ENCODE results near the gene MARCKS.
A peak's percentile ranks its signal among the peaks of the same experiment; 100 is the strongest.
"Not testable (repeated sequence)": the region's sequence is repeated elsewhere in the genome, so short reads cannot be mapped to it uniquely, and the experiment has no call there.

MARCKS gene

GRCh38 chr6:113884011-113884410 lies 26.9 kb downstream of the MARCKS start:
- no peak for DNase-seq (ENCODE audit: low spot score)

- DNase-seq (ENCODE audit: low spot score), result no peak
Observed at GRCh38 chr6:113886512-113886911, 29.4 kb downstream of the MARCKS start.

- no peak for DNase-seq (ENCODE audit: low spot score)
Observed at GRCh38 chr6:113888493-113888892, 31.3 kb downstream of the MARCKS start.

DNA sequence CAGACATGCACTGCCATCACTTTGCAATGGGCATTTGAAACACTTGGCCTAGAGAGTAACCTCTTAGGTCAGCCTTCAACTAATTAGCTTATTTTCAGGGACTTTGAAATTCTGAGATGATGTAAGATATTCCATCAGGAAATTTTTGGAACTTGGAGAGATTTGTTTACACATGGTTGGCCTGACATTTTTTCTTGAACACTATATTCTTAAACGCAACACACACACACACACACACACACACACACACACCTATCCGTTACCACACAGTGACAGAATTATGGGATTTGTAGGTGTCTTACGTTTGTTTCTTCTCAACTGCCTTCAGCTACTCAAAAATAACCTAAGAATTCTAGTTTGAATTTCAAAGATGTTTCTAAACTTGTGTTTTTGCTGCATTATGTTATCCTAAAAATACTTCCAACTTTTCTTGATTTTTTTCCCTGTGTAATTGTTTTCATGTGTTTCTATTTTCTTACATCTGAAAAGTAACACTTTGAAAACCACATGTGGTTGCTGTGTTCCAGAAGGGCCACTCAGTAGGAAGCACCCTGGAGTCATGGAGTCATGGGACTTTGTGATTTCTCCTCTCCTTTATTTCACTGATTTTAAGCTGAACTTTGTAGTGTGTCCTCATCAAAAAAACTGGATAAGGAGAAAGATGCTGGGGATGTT lies 31.9 kb downstream of the MARCKS start:
- no peak for DNase-seq (ENCODE audit: low spot score)

DNA sequence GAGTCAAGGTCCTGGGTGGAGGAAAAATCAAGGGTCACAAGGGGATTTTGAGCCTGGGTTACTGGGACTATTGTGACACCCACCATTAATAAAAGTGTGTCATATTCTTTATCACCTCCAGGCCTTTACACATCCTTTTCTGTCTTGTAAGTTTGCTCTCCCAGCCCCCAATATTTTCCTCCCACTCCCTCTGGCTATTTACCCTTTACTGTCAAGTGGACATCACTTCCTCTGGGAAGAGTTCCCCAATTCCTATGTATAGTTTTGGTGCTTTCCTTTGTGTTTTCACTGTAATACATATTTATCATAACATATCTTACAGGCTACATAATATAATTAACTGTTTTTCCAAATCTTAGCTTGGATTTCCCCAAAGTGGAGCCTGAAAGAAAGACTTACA lies 36.3 kb downstream of the MARCKS start:
- no peak for DNase-seq (ENCODE audit: low spot score)

DNA sequence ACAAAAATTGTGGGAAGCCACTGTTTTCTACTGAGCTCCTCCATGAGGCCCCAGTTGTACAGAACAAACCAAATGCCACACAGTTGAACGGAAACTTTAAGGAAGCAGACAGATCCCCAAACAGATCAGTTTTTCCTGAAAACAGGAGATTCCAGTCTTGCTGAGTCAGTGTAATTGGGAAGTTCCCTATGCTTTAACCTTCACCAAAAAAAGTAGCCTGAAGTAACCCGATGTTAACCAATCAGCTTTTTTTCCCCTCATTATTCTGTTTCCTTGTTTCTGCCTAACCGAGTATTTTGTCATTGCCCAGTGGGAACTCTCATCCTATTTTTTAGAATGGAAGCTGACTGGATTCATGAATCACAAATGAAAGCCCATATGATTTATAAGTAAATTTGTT lies 36.7 kb downstream of the MARCKS start:
- DNase-seq (ENCODE audit: low spot score), result no peak

- no peak for DNase-seq (ENCODE audit: low spot score)
Observed at GRCh38 chr6:113894712-113895674, 37.8 kb downstream of the MARCKS start.

- DNase-seq (ENCODE audit: low spot score), result no peak
Observed at GRCh38 chr6:113901482-113901881, 44.3 kb downstream of the MARCKS start.

DNA sequence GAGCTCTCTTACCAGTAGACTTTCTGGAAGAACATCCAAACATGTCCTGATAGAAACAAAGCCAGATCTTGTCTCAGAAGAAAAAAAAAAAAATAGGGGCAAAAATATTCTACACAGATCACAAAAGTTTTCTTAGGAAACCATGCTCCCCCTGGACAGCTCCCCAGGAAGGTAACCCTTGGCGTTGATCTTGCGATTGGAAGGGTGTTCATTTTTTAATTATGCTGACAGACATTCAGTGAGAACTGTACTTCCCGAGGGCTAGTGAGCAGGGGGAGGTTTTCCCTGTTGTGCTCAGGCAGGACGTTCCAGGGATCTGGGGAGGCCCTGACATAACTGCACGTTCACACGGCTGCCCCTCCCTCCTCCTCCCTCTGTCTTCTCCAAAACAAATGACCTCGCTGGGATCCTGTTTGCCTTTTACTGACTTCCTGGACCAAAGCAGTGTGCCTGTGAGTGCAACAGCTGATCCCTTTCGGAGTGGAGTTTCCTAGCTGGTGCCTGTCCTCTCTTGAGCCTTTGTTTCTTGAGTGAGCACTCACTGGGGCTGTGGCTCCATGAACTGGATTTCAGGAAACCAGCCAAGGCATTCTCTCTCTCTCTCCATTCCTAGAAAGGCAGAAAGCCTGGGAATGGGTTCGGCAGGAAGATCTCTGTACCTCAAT lies 46.7 kb downstream of the MARCKS start:
- DNase-seq (ENCODE audit: low spot score), result no peak

GRCh38 chr6:113907102-113907815 lies 50.1 kb downstream of the MARCKS start:
- DNase-seq (ENCODE audit: low spot score), result no peak

DNA sequence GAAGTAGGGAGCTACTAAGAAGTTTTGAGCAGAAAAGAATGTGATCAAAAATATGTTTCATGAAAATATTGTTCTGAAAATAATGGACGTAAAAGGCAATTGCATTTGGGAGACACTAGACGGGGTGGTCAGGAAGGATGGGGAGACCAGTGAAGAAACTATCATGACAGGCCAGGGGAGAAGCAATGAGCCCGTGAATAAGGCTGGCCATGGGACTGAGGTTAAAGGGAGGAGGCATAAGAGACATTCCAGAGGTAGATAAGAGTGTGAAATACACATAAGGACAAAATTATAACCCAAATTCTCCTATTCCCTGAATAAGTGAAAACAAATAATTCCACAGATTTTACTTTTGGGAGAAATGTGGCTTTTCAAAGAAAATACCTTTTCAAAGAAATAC lies 51.7 kb downstream of the MARCKS start:
- no peak for DNase-seq (ENCODE audit: low spot score)

DNA sequence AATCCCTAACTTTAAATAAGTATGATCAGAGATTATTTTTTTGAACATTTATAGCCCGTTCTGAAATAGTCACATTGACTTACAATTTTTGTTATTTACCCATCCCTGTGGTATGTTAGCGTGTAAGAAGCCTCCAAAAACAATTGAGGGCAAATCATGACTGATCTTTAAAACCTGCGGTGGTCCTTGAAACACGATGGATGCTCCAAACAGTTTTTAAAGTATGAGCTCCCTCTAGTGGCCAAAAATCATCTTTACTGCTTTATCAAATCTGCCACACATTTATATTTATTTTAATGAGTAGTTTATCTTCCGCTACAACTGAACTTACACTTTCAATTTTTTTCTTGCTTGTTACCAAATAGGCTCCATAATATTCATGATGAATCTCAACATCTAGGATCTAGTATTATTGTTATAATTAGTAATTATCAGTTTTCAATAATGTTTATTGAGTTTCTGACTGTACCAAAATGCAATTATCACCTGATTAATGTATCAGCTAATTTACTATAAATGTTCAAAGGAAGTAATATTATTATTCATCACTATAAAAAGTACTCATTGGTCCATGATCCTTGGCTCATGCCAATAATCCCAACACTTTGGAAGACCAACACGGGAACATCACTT lies 52.2 kb downstream of the MARCKS start:
- DNase-seq (ENCODE audit: low spot score), result peak; percentile 21

- not testable (repeated sequence) for DNase-seq (ENCODE audit: low spot score)
Observed at GRCh38 chr6:113910285-113910684, 53.1 kb downstream of the MARCKS start.
